Activated CD4-positive, alpha-beta memory T cell treated with anti-CD3 and anti-CD28 coated beads, Interleukin-2, amount 10 ng/mL, durations not matched to agents 7 days and 5 days (primary cell): ENCODE measurements around the gene MAD2L1BP. TPM values are rescaled to one million over a fixed set of nuclear protein-coding genes. Genes with fewer than 3 reads are reported as not detected.
"Not testable (repeated sequence)": the region's sequence is repeated elsewhere in the genome, so short reads cannot be mapped to it uniquely, and the experiment has no call there.

Source experiments
- CTCF ChIA-PET: fragments of 350-600 bp; sonication (Branson Sonifier 250); formaldehyde crosslinking; loops from one replicate; lab custom pipeline; 2021; ENCODE audit warnings: antibody characterized with exemption, inconsistent platforms; lab: Charles Lee
- POLR2A ChIA-PET: fragments of 350-600 bp; sonication (Branson Sonifier 250); formaldehyde crosslinking; loops from one replicate; lab custom pipeline; 2021; ENCODE audit warnings: antibody characterized with exemption; lab: Charles Lee
- DNase-seq: peaks from one replicate; pipeline ENCODE4 v3.0.0-alpha.2; 2020
- H3K27ac Mint-ChIP-seq: one replicate; pipeline ENCODE4 v1.8.0; 2021; ENCODE audit warnings: mild to moderate bottlenecking, mixed read lengths
- H3K27me3 Mint-ChIP-seq: one replicate; pipeline ENCODE4 v1.8.0; 2021; ENCODE audit warnings: mixed read lengths
- H3K36me3 Mint-ChIP-seq: one replicate; pipeline ENCODE4 v1.8.0; 2021; ENCODE audit warnings: low read depth, mixed read lengths
- H3K4me1 Mint-ChIP-seq: one replicate; pipeline ENCODE4 v1.8.0; 2021; ENCODE audit warnings: mixed read lengths
- H3K4me3 Mint-ChIP-seq: one replicate; pipeline ENCODE4 v1.8.0; 2021; ENCODE audit warnings: mild to moderate bottlenecking, mixed read lengths
- H3K9me3 Mint-ChIP-seq: one replicate; pipeline ENCODE4 v1.8.0; 2021; ENCODE audit warnings: mixed read lengths
- total RNA-seq, 2 experiments: library from RNA; stranded (reverse); gene quantifications; one replicate each; pipeline ENCODE4 v1.2.3, GENCODE V29; 2021

MAD2L1BP gene
- total RNA-seq, 2 experiments from 2014 or later: 40.4 to 41.8 TPM

DNA sequence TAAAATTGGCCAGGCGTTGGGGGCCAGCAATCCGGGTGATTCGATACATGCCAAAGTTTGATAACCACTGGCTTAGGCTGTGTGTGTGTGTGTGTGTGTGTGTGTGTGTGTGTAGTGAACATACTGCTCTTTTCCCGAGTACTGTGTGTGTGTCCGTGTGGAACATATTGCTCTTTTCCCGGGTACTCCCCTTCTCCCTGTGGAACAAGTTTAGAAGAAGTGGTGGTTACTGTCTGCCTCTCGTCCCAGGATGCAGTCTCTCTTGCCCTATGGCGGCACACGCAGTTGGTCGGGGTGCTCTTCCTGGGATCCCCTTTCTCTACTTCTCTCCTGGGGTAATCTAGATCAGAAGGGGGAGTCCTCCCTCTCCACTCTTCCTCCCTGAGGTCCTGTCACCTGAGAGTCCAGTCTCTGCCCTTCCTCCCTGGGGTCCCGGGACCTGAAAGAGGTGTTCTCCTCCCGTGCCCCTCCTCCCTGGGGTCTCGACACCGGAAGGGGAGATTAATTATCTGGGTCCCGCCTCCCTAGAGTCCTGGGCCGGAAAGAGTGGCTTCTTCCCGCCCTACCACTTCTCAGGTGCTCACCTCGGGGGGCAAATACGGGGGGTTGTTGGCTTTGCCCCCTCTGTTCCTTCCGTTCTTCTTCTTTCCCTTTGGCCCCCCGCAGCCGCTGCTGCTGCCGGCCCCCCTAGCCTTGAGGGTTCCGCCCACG lies 7.1 kb upstream of the MAD2L1BP start:
- H3K27me3 Mint-ChIP-seq: no peaks in the 10 kb centered on the region
- ChIA-PET POLR2A (interaction anchor here (0.8 to 3.0 kb wide), 27 partner anchors 10 to 883 kb away, joined by 3 to 30 read pairs (median 7); partner anchors contain the start of genes HSP90AB1, MRPS18A, POLH and POLR1C), CTCF (interaction anchor here (0.6 to 2.0 kb wide), 8 partner anchors 9 to 146 kb away, joined by 3 to 15 read pairs (median 4); no protein-coding TSS in a partner anchor)
- H3K27ac Mint-ChIP-seq: peak overlapping the region; percentile 100
- peaks cover 44% of the 10 kb centered on the region for H3K36me3 Mint-ChIP-seq
- peaks cover 41% of the 10 kb centered on the region for H3K4me1 Mint-ChIP-seq
- DNase-seq: peak; percentile 69
- H3K9me3 Mint-ChIP-seq: no peaks in the 10 kb centered on the region
- peak overlapping the region; percentile 99 for H3K4me3 Mint-ChIP-seq

GRCh38 chr6:43629104-43629504 lies 6.5 kb upstream of the MAD2L1BP start, which contains the start of gene GTPBP2:
Gene GTPBP2 (minus strand): TSS chr6:43629264. CDS start chr6:43629162, 102 bp downstream.
- peaks cover 43% of the 10 kb centered on the region for H3K36me3 Mint-ChIP-seq
- peak within 1 kb of the TSS; percentile 100 for H3K27ac Mint-ChIP-seq
- CTCF ChIA-PET: interaction anchor here (0.6 to 2.0 kb wide), 13 partner anchors 9 to 617 kb away, joined by 3 to 15 read pairs (median 3); partner anchors contain the start of genes HSP90AB1, MRPS18A, POLH and XPO5
- H3K4me3 Mint-ChIP-seq: peak within 1 kb of the TSS; percentile 99
- no peaks in the 10 kb centered on the region for H3K27me3 Mint-ChIP-seq
- peaks cover 45% of the 10 kb centered on the region for H3K4me1 Mint-ChIP-seq
- DNase-seq: peak; percentile 98
- no peaks in the 10 kb centered on the region for H3K9me3 Mint-ChIP-seq
- POLR2A ChIA-PET: interaction anchor here (0.8 to 3.0 kb wide), 40 partner anchors 10 to 1065 kb away, joined by 3 to 30 read pairs (median 5); partner anchors contain the start of genes CNPY3, HSP90AB1, MRPS18A and POLH

GRCh38 chr6:43629505-43630300 lies 5.9 kb upstream of the MAD2L1BP start:
- DNase-seq: peak; percentile 95
- POLR2A ChIA-PET: interaction anchor here (0.8 to 3.0 kb wide), 41 partner anchors 11 to 1066 kb away, joined by 3 to 30 read pairs (median 5); partner anchors contain the start of genes CNPY3, HSP90AB1, MRPS18A and POLH
- CTCF ChIA-PET: interaction anchor here (0.5 to 2.0 kb wide), 14 partner anchors 10 to 617 kb away, joined by 3 to 15 read pairs (median 3); partner anchors contain the start of genes HSP90AB1, MRPS18A, POLH and XPO5
- peaks cover 38% of the 10 kb centered on the region for H3K36me3 Mint-ChIP-seq
- H3K4me3 Mint-ChIP-seq: peak overlapping the region; percentile 99
- peaks cover 48% of the 10 kb centered on the region for H3K4me1 Mint-ChIP-seq
- no peaks in the 10 kb centered on the region for H3K9me3 Mint-ChIP-seq
- no peaks in the 10 kb centered on the region for H3K27me3 Mint-ChIP-seq
- H3K27ac Mint-ChIP-seq: peak overlapping the region; percentile 100

GRCh38 chr6:43630980-43631619 lies 4.5 kb upstream of the MAD2L1BP start:
- POLR2A ChIA-PET: interaction anchor here (2.1 to 2.5 kb wide), 2 partner anchors 9 to 12 kb away, joined by 10 to 30 read pairs; no protein-coding TSS in a partner anchor
- DNase-seq: no peak
- Mint-ChIP-seq H3K27ac (peak overlapping the region; percentile 91), H3K36me3 (peaks cover 34% of the 10 kb centered on the region), H3K4me1 (peaks cover 54% of the 10 kb centered on the region), H3K4me3 (peak overlapping the region; percentile 34), H3K27me3 (no peaks in the 10 kb centered on the region), H3K9me3 (no peaks in the 10 kb centered on the region)
- CTCF ChIA-PET: no interaction called here

DNA sequence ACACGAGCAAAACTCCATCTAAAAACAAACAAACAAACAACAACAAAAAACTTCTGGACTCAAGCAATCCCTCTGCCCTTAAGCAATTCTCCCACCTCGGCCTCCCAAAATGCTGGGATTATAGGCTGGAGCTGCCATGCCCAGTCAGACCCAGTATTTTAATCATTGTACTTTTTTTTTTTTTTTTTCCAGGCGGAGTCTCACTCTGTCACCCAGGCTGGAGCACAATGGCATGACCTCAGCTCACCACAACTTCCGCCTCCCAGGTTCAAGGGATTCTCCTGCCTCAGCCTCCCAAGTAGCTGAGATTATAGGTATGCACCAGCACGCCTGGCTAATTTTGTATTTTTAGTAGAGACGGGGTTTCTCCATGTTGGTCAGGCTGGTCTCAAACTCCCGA lies 2.6 kb upstream of the MAD2L1BP start:
- Mint-ChIP-seq H3K4me1 (peaks cover 51% of the 10 kb centered on the region), H3K36me3 (peaks cover 30% of the 10 kb centered on the region)
- H3K4me3 Mint-ChIP-seq, H3K27ac Mint-ChIP-seq, H3K27me3 Mint-ChIP-seq, H3K9me3 Mint-ChIP-seq, POLR2A ChIA-PET, DNase-seq: not testable (repeated sequence)
- CTCF ChIA-PET: interaction anchor here (0.6 to 1.2 kb wide), 2 partner anchors 28 to 126 kb away, joined by 3 to 5 read pairs; no protein-coding TSS in a partner anchor

DNA sequence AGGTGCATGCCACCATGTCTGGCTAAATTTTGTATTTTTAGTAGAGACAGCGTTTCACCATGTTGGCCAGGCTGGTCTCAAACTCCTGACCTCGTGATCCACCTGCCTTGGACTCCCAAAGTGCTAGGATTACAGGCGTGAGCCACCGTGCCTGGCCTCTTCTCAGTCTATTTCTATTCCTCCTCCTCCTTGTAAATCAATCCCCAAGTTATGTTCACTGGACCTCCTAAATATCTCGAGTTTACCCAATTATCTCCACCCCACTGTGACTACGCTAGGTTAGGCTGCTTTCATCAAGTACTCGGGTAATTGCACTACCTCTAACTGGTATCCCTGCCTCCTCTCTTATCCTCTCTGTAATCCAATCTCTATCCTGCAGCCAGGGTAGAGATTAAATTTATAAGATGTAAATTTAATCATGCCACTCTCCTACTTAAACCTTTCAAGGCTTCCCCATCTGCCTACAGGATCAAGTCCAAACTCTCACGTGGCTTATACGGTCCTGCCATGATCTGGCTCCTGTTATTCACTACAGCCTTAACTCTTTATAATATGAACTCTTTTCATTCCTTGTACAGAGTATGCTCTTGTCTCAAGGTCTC lies 837 bp upstream of the MAD2L1BP start:
- Mint-ChIP-seq H3K27ac (peak overlapping the region; percentile 87), H3K4me3 (peak overlapping the region; percentile 94), H3K9me3 (no peaks in the 10 kb centered on the region), H3K36me3 (peaks cover 41% of the 10 kb centered on the region), H3K4me1 (peaks cover 56% of the 10 kb centered on the region), H3K27me3 (no peaks in the 10 kb centered on the region)
- CTCF ChIA-PET: no interaction called here
- no peak for DNase-seq
- POLR2A ChIA-PET: interaction anchor here (1.0 to 2.6 kb wide), 7 partner anchors 8 to 59 kb away, joined by 3 to 13 read pairs (median 10); partner anchors contain the start of genes MRPS18A, POLH and XPO5

- peak overlapping the region; percentile 94 for H3K4me3 Mint-ChIP-seq
- peak overlapping the region; percentile 87 for H3K27ac Mint-ChIP-seq
- H3K36me3 Mint-ChIP-seq: peaks cover 55% of the 10 kb centered on the region
- H3K27me3 Mint-ChIP-seq: no peaks in the 10 kb centered on the region
- H3K4me1 Mint-ChIP-seq: peaks cover 53% of the 10 kb centered on the region
- DNase-seq: peak; percentile 37
- no peaks in the 10 kb centered on the region for H3K9me3 Mint-ChIP-seq
- POLR2A ChIA-PET: interaction anchor here (0.6 to 2.6 kb wide), 15 partner anchors 9 to 289 kb away, joined by 3 to 13 read pairs (median 4); partner anchors contain the start of genes ABCC10, MRPS18A, POLH and XPO5
- CTCF ChIA-PET: interaction anchor here (0.8 to 2.6 kb wide), 3 partner anchors 30 to 621 kb away, joined by 3 to 11 read pairs (median 3); partner anchors contain the start of gene SLC35B2
Measured at GRCh38 chr6:43636308-43636659, 644 bp downstream of the MAD2L1BP start.

- CTCF ChIA-PET: no interaction called here
- H3K27ac Mint-ChIP-seq: no peak overlapping the region
- peaks cover 49% of the 10 kb centered on the region for H3K4me1 Mint-ChIP-seq
- POLR2A ChIA-PET: interaction anchor here (2.6 kb wide), 1 partner anchor 10 kb away, joined by 10 read pairs; the partner anchor contains the start of gene GTPBP2
- H3K27me3 Mint-ChIP-seq: no peaks in the 10 kb centered on the region
- H3K36me3 Mint-ChIP-seq: peaks cover 64% of the 10 kb centered on the region
- H3K4me3 Mint-ChIP-seq: no peak overlapping the region
- DNase-seq: no peak
- no peaks in the 10 kb centered on the region for H3K9me3 Mint-ChIP-seq
Measured at GRCh38 chr6:43639984-43640800, 4.6 kb downstream of the MAD2L1BP start.

GRCh38 chr6:43644940-43645612 lies 9.4 kb downstream of the MAD2L1BP start, which contains the start of gene RSPH9:
Gene RSPH9 (plus strand): TSS chr6:43645036. CDS start chr6:43645099, 63 bp downstream.
- H3K9me3 Mint-ChIP-seq: no peaks in the 10 kb centered on the region
- peak; percentile 73 for DNase-seq
- POLR2A ChIA-PET: interaction anchor here (0.8 to 3.0 kb wide), 6 partner anchors 9 to 629 kb away, joined by 3 to 12 read pairs (median 4); partner anchors contain the start of genes GTPBP2 and MAD2L1BP
- H3K4me1 Mint-ChIP-seq: peaks cover 17% of the 10 kb centered on the region
- CTCF ChIA-PET: interaction anchor here (1.0 to 1.5 kb wide), 2 partner anchors 22 to 25 kb away, joined by 4 to 6 read pairs; no protein-coding TSS in a partner anchor
- H3K27me3 Mint-ChIP-seq: peaks cover 2% of the 10 kb centered on the region
- peak within 1 kb of the TSS; percentile 67 for H3K4me3 Mint-ChIP-seq
- H3K27ac Mint-ChIP-seq: no peak within 1 kb of the TSS
- peaks cover 23% of the 10 kb centered on the region for H3K36me3 Mint-ChIP-seq

DNA sequence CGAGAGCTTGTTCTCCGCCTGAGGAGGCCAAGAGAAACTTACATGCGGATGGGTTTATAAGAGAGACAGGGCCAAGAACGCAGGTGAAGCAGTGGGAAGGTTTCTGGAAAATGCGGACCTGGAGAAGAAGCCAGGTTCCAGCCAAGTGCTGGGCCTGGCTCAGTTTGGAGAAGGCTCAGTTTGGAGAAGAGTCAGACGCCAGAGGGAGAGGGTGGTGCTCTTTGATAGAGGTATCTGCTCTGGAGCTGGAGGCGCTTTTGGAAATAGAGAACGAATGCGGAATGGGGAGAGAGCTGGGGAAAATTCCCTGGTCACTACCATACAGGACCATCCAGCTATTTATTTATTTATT lies 9.9 kb downstream of the MAD2L1BP start:
- H3K27ac Mint-ChIP-seq: no peak overlapping the region
- H3K9me3 Mint-ChIP-seq: no peaks in the 10 kb centered on the region
- H3K27me3 Mint-ChIP-seq: peaks cover 2% of the 10 kb centered on the region
- POLR2A ChIA-PET: interaction anchor here (0.8 to 3.0 kb wide), 6 partner anchors 9 to 630 kb away, joined by 3 to 12 read pairs (median 4); partner anchors contain the start of genes GTPBP2 and MAD2L1BP
- CTCF ChIA-PET: interaction anchor here (1.0 to 1.5 kb wide), 2 partner anchors 22 to 24 kb away, joined by 4 to 6 read pairs; no protein-coding TSS in a partner anchor
- H3K36me3 Mint-ChIP-seq: peaks cover 18% of the 10 kb centered on the region
- DNase-seq: no peak
- peaks cover 12% of the 10 kb centered on the region for H3K4me1 Mint-ChIP-seq
- H3K4me3 Mint-ChIP-seq: peak overlapping the region; percentile 67
